ENCODE data around the gene RAET1G.
A peak's percentile ranks its signal among the peaks of the same experiment; 100 is the strongest.
"Not testable (repeated sequence)": the region's sequence is repeated elsewhere in the genome, so short reads cannot be mapped to it uniquely, and the experiment has no call there.

Gene RAET1G

DNA sequence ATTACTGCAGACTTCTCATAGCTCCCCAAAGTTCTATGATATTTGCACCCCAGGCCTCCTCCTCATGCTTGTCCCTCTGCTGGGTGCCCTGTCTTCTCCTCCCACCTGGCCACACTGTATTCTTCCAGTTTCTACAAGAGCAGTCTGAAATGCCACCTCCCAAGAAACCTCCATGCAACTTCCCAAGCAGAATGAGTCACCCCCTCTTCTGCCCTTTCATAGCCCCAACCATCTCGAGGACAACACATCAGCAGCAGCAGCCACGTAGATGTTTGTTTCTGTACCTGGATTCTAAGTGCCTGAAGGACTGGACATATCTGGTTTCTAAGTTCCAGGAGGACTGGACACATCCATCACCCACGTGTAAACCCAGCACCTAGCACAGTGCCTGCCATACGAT lies 12.3 kb upstream of the RAET1G start:
- no peak for DNase-seq (ENCODE audit: low read depth in 2 of 2, low spot score in 1 of 2)

DNA sequence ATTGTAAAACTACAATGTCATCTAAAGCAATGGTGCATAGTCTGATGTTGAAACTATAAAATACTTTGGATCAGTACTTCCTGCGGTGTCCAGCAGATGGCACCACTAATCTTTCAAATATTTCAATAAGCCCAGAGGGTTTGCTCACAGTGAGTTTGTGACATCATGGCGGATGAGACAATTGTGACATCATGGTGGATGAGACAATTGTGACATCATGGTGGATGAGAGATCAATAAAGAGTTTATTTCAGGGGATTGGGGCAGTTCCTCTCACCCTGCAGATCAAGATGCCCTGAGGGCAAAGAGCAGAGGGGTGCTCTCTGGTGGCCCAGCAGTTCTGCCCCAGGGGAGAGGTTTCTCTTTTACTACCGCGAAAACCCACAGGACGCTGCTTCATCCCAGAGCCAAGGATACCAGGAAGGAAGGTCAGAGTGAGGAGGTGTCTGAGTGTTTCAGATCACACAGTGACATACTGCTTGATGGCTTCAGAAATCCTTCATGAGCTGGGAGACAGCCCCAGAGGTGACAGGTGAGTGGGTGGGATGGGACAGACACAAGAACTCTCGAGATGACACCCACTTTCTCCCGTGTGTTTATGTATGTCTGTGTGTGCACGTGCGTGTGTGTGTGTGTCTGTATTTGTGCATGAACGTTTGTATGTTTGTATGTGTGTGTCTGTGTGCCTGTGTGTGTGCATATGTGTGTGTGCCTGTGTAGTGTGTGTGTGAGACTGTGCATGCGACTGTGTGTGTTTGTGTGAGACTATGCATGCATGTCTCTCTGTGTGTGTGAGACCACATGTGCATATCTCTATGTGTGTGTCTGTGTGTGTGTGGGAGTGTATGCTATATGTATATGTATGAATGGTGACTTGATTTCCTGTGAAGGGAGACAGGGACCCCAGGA lies 11.6 kb upstream of the RAET1G start:
- DNase-seq (ENCODE audit: low read depth in 2 of 2, low spot score in 1 of 2) = peak; percentile 51 to 59

DNA sequence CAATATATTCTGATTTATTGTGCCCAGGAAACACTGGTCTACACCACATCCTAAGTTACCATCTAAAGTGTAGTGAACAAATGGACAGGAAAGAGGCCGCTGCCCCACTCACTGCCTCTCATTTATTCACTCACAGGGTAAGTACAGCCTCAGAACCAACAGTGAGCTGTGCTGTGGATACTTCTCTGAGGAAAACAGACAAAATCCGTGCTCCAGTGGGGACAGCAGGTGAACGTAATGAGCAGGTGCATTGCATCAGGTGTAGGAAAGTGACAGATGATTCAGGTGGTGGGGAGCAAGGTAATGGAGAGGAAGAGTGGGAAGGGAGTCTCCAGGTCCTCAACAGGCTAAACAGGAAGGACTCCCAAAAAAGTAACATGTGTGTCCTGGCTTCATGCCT lies 10.5 kb upstream of the RAET1G start:
- no peak for DNase-seq (ENCODE audit: low read depth in 2 of 2, low spot score in 1 of 2)

DNA sequence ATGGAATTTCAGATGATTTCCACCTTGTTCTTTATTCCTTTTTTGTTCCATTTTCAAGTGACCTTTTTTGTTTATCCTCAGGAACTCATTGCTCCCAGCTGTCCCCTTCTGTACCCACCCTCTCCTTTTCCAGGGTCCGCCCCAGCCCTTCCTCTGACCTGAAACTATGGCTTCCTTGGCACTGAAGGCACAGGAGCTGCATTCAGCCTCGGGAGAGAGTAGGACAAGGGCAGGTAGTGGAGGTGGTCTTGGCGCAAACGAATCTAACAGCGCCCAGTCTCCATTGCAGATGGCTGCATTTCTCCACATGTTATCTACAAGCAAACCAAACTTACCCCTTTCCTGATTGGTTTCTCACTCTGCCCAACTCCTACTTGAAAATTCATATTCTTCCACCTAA lies 10.1 kb upstream of the RAET1G start:
- no peak for DNase-seq (ENCODE audit: low read depth in 2 of 2, low spot score in 1 of 2)

DNA sequence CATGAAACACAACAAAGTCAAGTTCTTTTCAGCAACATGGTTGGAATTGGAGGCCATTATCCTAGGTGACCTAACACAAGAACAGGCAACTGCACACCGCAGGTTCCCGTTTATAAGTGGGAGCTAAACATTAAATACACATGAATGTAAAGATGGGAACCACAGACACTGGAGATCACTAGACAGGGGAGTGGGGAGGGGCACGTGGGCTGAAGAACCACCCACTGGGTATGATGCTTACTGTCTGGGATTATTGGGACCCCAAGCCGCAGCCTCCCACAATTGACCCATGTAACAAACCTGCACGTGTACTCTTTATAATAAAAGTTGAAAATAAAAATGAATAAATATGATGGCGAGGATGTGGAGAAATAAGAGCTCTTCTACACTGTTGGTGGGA lies 8.6 kb upstream of the RAET1G start:
- DNase-seq (ENCODE audit: low read depth in 2 of 2, low spot score in 1 of 2) = no peak

DNA sequence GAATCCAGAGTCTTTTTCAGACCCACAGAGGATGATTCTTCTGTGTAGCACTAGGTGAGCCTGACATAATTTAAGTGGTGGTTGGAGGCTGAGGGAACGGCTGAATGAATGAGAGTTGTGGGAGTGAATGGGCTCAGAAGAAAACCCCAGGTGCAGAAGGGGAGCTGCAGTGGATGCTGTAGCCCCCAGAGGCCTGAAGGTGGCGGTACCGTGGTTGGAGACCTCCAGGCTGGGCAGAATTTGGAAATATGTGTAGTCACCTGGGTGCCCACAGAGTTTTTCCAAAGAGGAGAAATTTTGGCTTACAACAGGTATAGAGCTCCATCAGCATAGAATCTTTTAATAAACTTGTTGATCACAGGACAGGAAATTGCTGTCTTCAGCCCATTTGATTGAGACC lies 6.5 kb upstream of the RAET1G start:
- DNase-seq (ENCODE audit: low read depth in 2 of 2, low spot score in 1 of 2) = no peak

DNA sequence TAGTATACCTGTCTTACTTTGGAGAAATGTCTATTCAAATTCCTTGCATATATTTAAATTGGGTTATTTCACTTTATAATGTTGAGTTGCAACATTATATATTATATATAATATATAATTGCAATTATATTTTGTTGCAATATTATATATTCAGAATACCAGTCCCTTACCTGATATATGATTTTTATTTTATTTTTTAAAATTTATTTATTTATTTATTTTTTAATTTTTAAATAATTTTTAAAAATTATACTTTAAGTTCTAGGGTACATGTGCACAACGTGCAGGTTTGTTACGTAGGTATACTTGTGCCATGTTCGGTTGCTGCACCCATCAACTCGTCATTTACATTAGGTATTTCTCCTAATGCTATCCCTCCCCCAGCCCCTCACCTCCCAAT lies 4.1 kb upstream of the RAET1G start:
- DNase-seq (ENCODE audit: low read depth in 2 of 2, low spot score in 1 of 2) = not testable (repeated sequence)

DNA sequence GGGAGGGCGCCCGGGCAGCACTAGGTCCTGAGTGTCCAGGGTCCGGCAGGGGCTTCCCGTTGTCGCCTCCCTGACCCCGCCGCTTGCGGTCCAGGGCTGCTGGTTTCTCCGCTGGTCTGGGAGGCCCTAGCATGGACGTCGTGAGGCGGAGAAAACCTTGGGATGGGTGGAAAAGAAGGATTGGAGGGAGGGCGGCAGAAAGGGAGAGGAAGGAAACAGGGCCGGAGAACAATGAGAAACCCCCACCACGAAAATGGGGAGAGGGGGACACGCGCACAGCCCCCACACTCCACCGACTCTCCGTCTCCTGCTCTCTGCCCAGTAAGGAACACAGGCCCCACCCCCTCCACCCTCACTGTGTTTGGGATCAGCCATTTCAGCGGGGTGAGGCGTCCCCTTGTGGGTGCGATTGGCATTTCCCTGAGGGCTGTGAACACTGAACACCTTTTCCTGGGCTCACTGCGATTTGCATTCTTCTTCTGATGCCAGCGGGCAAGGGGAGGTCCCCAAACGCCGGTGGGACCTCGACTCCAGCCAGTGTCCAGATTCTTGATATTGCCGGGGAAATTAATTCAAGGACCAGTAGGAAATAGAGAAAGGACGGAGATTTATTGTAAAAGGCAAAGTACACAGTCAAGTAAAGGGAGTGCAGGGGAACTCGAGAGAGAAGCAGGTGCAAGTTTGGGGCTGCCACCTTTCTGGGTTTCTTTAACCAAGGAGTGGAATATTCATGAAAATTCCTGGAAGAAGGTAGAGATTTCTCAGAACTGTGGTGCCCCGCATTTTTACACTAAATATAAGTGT lies 3.3 kb upstream of the RAET1G start:
- DNase-seq (ENCODE audit: low read depth in 2 of 2, low spot score in 1 of 2) = peak in 1 of 2 donors; percentile 43

DNA sequence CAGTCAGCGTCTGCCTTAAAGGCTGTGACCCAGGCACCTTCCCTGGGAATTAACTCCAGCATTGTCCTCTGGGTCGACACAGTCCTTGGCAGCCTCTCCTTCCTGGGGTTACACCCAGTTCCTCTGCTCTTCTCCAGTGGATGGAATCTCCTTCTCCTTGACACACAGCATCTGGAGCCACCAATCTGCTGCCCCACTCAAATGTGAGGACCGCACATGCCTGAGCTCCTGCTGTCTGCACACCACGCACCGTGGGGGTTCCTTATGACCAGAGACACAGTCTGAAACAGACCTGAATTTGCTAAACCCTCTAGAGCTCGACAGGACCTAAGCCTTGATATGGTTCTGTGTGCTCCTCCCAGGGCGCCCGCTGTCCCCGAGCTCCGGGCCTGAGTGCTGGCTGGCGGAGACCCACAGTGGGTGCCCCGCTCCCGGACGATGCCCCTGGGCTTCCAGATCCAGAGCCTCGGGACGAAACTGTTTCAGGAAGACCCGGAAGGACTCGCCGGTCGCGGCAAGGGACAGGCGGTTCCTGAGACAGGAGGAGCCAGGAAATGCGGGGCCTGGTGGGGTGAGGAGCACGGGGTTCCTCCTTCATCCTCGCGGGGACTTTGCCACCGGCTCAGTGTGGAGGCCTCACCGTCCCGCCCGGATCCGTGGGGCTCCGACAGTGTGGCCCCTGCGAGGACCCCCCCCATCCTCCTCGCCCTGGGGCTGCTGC lies 2.5 kb upstream of the RAET1G start:
- no peak for DNase-seq (ENCODE audit: low read depth in 2 of 2, low spot score in 1 of 2)

DNA sequence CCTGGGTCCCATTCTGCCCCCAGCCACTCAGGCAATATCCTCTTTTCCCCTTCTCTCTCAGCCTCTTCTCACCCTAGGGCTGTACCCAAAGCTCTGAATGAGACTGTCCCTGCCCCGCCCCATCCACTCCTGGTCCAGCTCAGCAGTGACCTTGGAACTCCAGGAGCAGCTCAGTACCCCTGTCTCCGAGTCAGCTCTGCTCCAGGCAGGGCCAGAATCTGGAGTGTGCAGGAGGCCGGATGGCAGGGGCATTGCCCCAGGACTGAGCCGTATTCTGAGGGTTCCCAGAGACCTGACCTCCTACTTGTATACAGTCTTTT lies 2.0 kb upstream of the RAET1G start:
- DNase-seq (ENCODE audit: low read depth in 2 of 2, low spot score in 1 of 2) = no peak

DNA sequence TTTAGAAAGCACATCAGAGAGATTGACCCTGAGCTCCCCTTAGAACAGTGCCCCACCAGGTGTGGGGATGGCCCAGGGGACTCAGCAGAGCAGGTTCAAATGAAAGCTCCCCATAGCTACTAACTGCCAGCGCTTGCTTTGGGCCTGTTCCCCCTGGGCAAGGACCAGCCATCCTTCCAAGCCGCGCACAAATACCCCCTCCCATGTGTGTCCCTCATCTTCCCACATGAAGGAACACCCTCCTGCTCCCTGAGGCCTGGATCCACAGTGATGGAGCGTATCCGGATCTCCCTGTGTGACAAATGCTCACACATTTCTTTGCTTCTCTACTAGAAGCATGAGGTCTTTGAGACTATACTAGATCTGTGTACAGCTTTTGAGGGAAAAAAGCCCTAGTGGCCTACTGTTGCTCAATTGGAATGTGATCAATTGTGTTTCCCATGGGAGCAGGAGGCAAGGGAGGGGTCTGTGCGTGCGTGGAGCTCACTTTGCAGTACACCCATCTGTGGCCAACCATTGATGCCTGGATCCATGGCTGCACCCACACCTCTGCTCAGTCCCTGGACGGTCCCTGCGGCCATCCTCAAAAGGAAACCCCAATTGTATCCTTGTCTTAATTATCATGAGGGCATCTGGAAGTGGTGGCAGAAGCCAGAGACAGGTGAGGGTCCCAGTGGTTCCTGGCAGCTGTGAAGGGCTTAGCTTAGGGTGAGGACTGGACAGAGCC lies 1.4 kb upstream of the RAET1G start:
- no peak for DNase-seq (ENCODE audit: low read depth in 2 of 2, low spot score in 1 of 2)

DNA sequence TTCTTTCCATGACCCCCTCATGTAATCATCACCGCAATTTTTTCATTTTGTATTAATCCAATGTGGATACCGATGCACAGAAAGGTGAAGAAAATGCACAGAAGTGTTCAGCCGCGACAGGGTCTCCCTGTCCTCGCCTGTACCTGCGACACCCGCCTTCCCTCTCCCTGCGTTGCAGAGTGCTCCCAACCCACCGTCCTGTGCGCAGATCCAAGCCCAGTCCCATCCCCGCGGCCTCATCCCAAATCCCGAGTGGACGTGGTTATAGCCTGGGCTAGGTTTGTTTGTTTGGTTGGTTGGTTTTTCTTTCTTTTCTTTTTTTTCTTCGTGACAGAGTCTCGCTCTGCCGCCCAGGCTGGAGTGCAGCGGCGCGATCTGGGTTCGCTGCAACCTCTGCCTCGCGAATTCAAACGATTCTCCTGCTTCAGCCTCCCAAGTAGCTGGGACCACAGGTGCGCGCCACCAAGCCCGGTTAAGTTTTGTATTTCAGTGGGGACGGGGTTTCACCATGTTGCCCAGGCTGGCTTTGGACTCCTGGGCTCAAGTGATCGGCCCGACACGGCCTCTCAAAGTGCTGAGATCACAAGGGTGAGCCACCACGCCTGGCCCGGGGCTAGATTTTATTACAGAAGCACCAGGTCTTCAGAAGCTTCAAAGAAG lies 536 bp upstream of the RAET1G start:
- no peak for DNase-seq (ENCODE audit: low read depth in 2 of 2, low spot score in 1 of 2)

DNA sequence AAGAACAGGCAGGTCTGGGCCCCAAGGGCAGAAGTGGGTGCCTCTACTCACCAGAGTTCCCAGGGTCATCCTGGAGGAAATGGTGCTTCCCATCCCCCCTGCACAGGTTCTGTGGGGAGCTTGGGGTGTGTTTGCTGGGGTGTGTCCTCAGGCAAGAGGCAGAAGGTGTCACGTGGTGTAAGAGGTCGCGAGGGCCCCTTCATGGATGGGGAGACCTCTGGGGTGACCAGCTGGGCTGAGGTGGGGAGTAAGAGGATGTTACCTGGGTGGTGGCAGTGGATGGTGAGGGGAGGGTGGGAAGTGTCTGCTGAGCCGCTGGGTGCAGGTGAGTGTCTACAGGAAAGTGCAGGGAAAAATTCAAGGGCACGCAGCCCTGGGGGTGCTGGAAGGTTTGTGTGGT lies 830 bp downstream of the RAET1G start:
- not testable (repeated sequence) for DNase-seq (ENCODE audit: low read depth in 2 of 2, low spot score in 1 of 2)

DNA sequence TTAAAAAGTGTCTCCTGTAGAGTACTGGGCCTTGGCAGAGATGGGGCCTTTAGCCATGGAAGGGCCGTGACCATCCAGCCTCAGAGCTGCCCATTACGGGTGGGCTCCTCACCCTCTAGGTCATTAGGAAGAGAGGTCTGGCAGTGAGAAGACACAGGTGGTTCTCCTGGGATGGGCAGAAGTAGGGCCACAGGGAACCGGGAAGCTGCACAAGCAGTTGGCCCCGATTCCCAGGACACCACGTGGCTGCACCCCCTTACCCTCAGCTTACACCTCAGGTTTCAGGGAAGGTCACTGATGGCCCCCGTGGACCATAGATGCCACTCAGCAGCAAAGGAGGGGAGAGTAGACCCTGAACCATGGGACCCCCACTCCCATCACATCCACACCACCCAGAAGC lies 1.6 kb downstream of the RAET1G start:
- no peak for DNase-seq (ENCODE audit: low read depth in 2 of 2, low spot score in 1 of 2)

DNA sequence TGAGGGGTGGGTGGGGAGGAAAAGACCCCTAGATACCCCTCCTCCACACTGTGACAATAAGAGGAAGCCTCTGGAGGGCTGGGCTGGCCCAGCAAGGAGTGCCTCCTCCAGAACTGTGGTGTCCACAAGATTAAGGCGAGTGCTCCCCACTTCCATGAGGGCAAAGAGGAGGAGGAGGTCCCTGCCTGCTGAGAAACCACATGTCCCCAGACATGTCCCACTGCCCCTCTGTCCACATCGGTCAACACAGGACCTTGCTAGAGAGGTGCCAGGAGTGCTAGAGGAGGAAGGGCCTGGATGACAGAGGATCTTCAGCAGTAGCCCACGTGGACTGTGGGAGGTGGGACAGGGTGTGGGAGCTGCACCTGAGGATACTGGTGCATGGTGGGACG lies 3.1 kb downstream of the RAET1G start:
- no peak for DNase-seq (ENCODE audit: low read depth in 2 of 2, low spot score in 1 of 2)

DNA sequence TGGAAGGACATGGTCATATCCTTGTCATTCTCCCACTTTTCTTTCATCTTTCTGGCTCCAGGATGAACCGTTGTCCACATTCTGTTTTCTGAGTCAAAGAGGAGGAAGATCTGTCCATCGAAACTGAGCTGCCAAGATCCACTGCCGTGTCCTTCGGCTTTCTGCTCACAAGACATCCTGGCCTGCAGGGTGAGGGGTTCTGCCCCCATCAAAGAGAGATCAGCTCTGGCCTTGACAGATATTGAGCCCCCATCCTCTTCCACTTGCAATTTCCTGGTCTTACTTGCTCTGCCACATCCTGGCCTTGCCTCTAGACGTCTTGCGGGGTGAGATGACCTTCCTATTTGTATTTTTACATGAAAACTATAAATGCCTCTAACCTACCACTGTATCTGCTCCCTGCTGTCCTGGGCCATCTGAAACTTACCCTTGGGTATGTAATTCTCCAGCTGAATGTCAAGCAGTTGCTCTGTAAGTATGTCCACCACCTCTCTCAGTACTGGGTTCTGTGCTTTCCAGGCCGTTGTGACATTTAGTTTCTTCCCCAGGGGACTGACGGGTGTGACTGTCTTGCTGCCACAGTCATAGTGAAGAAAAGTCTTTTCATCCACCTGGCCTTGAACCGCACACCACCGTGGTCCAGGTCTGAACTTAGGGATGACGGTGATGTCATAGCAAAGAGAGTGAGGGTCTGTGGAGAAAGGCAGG lies 3.6 kb downstream of the RAET1G start:
- DNase-seq (ENCODE audit: low read depth in 2 of 2, low spot score in 1 of 2) = not testable (repeated sequence)

DNA sequence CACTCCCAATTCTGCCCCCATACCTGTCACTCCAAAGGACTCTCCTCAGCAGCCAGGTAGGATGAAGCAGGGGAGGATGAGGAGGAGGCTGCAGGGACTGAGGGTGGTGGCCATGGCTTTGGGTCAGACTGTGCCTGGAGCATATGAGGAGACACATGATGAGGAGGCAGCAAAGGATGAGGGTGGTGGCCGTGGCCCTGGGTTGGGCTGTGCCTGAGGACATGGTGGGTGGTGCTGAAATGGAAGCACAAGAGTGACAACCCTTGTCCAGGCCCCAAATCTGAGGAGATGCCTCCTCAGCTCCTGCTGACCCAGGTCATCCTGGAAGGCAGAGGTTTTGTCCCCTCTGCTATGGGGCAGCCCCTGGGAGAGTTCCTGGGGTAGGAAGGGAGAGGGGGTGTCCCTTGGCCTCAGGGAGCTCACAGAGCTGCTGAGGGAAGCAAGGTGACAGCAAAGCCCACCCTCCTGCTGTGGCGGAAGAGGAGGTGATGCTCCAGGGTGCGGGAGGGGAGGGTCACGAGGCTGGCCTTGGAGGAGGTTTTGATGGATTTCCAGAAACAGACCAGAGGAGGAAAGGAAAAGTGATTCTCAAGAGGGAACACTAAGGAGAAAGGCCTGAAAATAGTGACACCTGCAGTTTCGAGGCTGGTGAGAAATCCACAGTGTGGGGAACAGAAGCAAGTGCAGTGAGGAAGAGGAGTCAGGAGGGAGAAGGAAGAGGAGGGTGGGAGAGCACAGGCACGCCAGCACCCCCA lies 4.6 kb downstream of the RAET1G start:
- no peak for DNase-seq (ENCODE audit: low read depth in 2 of 2, low spot score in 1 of 2)

DNA sequence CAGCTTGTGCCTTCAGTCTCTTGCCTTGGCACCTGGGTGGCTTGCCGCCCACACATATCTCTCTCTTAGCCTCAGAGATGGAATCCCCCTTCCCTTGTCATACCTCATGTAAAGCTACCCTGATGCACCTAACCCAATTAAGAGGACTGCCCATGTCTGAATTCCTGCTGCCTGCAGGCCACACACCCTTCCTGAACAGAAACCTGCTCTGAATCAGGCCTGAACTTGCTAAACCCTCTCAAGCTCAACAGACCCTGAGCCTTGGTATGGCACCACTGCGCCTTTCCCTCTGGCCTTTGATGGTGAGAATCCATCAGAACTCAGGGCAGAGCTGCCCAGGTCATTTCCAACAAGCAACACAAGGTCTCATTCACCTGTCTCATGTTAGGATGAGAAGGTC lies 5.2 kb downstream of the RAET1G start:
- no peak for DNase-seq (ENCODE audit: low read depth in 2 of 2, low spot score in 1 of 2)
